K562 (cell line): ENCODE data around the gene GRAMD2B. TPM values are rescaled to one million over a fixed set of nuclear protein-coding genes. Genes with fewer than 3 reads are reported as not detected.

Experiments used
- ATAC-seq: fragments of 200-7000 bp; cut with Tn5 transposase; 3 replicates; pipeline ENCODE4 v1.9.1; 2020; ENCODE audit warnings: moderate library complexity
- BruUV-seq: library from RNA; stranded (reverse); fragments of 400-500 nt; replicated peaks from 2 replicates; lab custom pipeline; 2021; lab: Mats Ljungman, UMichigan
- CTCF ChIA-PET: fragments of 300-600 bp; formaldehyde crosslinking; extraction: SDS; loops from one replicate; lab custom pipeline; 2021; ENCODE audit warnings: low intra/inter-chr PET ratio; lab: Yijun Ruan, JAX
- POLR2A ChIA-PET: fragments of 300-600, 350-650 bp; sonication (Branson Sonifier 250); formaldehyde crosslinking; extraction: SDS; loops from one replicate; lab custom pipeline; 2021; ENCODE audit warnings: antibody characterized with exemption, inconsistent platforms; lab: Yijun Ruan, JAX
- DNase-seq, 4 experiments: peaks; one replicate each; pipeline versions ENCODE4 v3.0.0 to v3.0.0-alpha.2; 2011 to 2018; ENCODE audit warnings: low spot score in 3 of 4, mixed read lengths in 3 of 4; ENCODE audit errors: extremely low read depth in 1 of 4
- FAIRE-seq: peaks from 2 replicates; lab custom pipeline; 2011; peaks lifted over from hg19 to GRCh38; lab: Jason Lieb, UNC
- H2AFZ ChIP-seq: 2 replicates; pipeline ENCODE4 v1.6.0; 2011; ENCODE audit warnings: low read depth, low read length, control low read depth, inconsistent platforms
- H3K27ac ChIP-seq: fragments of 200-600 bp; 3 replicates; pipeline ENCODE4 v1.8.0; 2011; ENCODE audit warnings: low read depth, mild to moderate bottlenecking, control low read depth, inconsistent platforms, low read length, moderate library complexity, mixed read lengths; ENCODE audit errors: extremely low read depth
- H3K27me3 ChIP-seq, 2 experiments: fragments of 300-600 bp in 1 of 2; 2 replicates in 1 of 2; 3 replicates in 1 of 2; pipeline versions ENCODE4 v1.6.0 to v1.8.0; 2011; ENCODE audit warnings: inconsistent platforms in 2 of 2, low read length in 2 of 2, mild to moderate bottlenecking in 1 of 2, mixed read lengths in 1 of 2, moderate library complexity in 1 of 2; ENCODE audit not compliant: control insufficient read depth in 2 of 2, insufficient read depth in 2 of 2
- H3K36me3 ChIP-seq: fragments of 300-600 bp; 3 replicates; pipeline ENCODE4 v1.8.0; 2011; ENCODE audit warnings: mild to moderate bottlenecking, low read length, inconsistent platforms; ENCODE audit not compliant: control insufficient read depth, insufficient read depth
- H3K4me1 ChIP-seq, 2 experiments: fragments of 200-600 bp in 1 of 2; replicated peaks in 1 of 2; 2 replicates in 1 of 2; 3 replicates in 1 of 2; pipeline versions ENCODE4 v1.5.1 to v1.8.0; 2011; ENCODE audit warnings: inconsistent platforms in 2 of 2, low read length in 2 of 2, mild to moderate bottlenecking in 1 of 2, mixed read lengths in 1 of 2, moderate library complexity in 1 of 2; ENCODE audit not compliant: control insufficient read depth in 2 of 2, insufficient read depth in 2 of 2
- H3K4me2 ChIP-seq: 2 replicates; pipeline ENCODE4 v1.6.1; 2011; ENCODE audit warnings: low read length, control low read depth, inconsistent platforms, mixed read lengths; ENCODE audit not compliant: insufficient read depth
- H3K4me3 ChIP-seq: fragments of 200-600 bp; sonication (generic), shearing (Covaris generic); 2 replicates; pipeline ENCODE4 v1.5.1; 2016; ENCODE audit warnings: control low read depth, inconsistent platforms
- H3K79me2 ChIP-seq: fragments of 200-600 bp; 3 replicates; pipeline ENCODE4 v1.8.0; 2011; ENCODE audit warnings: low read length, inconsistent platforms; ENCODE audit not compliant: control insufficient read depth, insufficient read depth
- H3K9ac ChIP-seq, 2 experiments: 2 replicates each; pipeline versions ENCODE4 v1.6.0 to v1.6.1; 2011; ENCODE audit warnings: low read depth in 2 of 2, low read length in 2 of 2, control low read depth in 1 of 2, inconsistent platforms in 1 of 2, mild to moderate bottlenecking in 1 of 2, mixed read lengths in 1 of 2; ENCODE audit not compliant: insufficient read depth in 1 of 2
- H3K9me1 ChIP-seq: one replicate; pipeline ENCODE4 v1.6.0; 2011; ENCODE audit warnings: inconsistent platforms, mild to moderate bottlenecking, low read length, moderate library complexity; ENCODE audit not compliant: control insufficient read depth, insufficient read depth
- H3K9me3 ChIP-seq: replicated peaks from 2 replicates; pipeline ENCODE4 v1.5.1; 2011; ENCODE audit warnings: low read depth, low read length, inconsistent platforms; ENCODE audit not compliant: control insufficient read depth, insufficient read depth
- H4K20me1 ChIP-seq: replicated peaks from 2 replicates; pipeline ENCODE4 v1.6.1; 2011; ENCODE audit warnings: low read length, inconsistent platforms, mixed read lengths; ENCODE audit not compliant: control insufficient read depth, insufficient read depth
- HEY1 ChIP-seq: fragments of 250-450 bp; sonication (Bioruptor Pico); IDR thresholded peaks from 2 replicates; pipeline ENCODE4 v1.5.0; 2020; ENCODE audit warnings: mild to moderate bottlenecking, moderate library complexity, borderline replicate concordance
- PREB ChIP-seq: sonication (generic); formaldehyde crosslinking; IDR thresholded peaks from 2 replicates; pipeline ENCODE4 v1.8.1; 2023; ENCODE audit warnings: mild to moderate bottlenecking, missing genetic modification reagents
- SAFB ChIP-seq: fragments of 200-400 bp; formaldehyde crosslinking; IDR thresholded peaks from 2 replicates; pipeline ENCODE4 v1.6.1; 2017; ENCODE audit warnings: low read depth, low read length, borderline replicate concordance
- ZBTB26 ChIP-seq: fragments of 450-650 bp; formaldehyde crosslinking; IDR thresholded peaks from 2 replicates; pipeline ENCODE4 v1.4.0; 2022; ENCODE audit warnings: missing genetic modification characterization
- ZNF197 ChIP-seq: fragments of 200-800 bp; sonication (Bioruptor generic); IDR thresholded peaks from 2 replicates; pipeline ENCODE4 v1.6.1; 2016; ENCODE audit warnings: low read depth, missing genetic modification characterization, missing compliant biosample characterization
- ZNF707 ChIP-seq: fragments of 250-450 bp; sonication (Bioruptor Pico); conservative IDR thresholded peaks from 2 replicates; pipeline ENCODE4 v1.8.0; 2022; ENCODE audit warnings: inconsistent platforms, mild to moderate bottlenecking, moderate library complexity
- WGBS: fragments of 100-300 bp; shearing (Covaris generic); methylation state at CpG from one replicate; pipeline ENCODE4 v1.1.6; 2016; ENCODE audit warnings: low coverage, mixed read lengths; ENCODE audit not compliant: insufficient coverage; ENCODE audit errors: missing lambda C conversion rate; 5-methylcytosine and 5-hydroxymethylcytosine counted together
- in situ Hi-C: fragments of 300-500 bp; cut with MboI; formaldehyde crosslinking; loops from 4 replicates; pipeline ENCODE4 v1.15.0; 2018; ENCODE audit warnings: inconsistent platforms, mixed read lengths
- intact Hi-C: fragments of 100-400 bp; cut with micrococcal nuclease; formaldehyde crosslinking; loops from 2 replicates; pipeline ENCODE4 v1.14.2; 2022
- polyA plus RNA-seq, 8 experiments: library from polyadenylated mRNA; depleted of rRNA in 4 of 8; stranded (reverse) in 5 of 8; unstranded in 3 of 8; fragments of >200 nt; fragmentation: Nextera tagmentation in 2 of 8; fragmentation: Illumina TruSeq in 1 of 8; extraction: Ambion mirVana in 2 of 8; extraction: Trizol in 1 of 8; gene quantifications; 2 replicates each; pipeline versions ENCODE4 v1.2.1 to v1.2.3, GENCODE V29; 2011 to 2014; ENCODE audit warnings: inconsistent platforms in 1 of 8, missing spikeins in 1 of 8
- total RNA-seq, 7 experiments: library from RNA; depleted of rRNA in 6 of 7; stranded (reverse); fragments of >200 nt in 6 of 7; fragmentation: Illumina TruSeq in 2 of 7; extraction: Trizol in 2 of 7; gene quantifications; 2 replicates each; pipeline versions ENCODE4 v1.2.1 to v1.2.3, GENCODE V29; 2011 to 2021; ENCODE audit warnings: low replicate concordance in 1 of 7

GRAMD2B gene
- total and polyA plus RNA-seq, 9 of the 15 experiments (the other 6 are each of a cell fraction or from before 2014, with no cell fraction given): 0.32 to 4.2 (median 1.4) TPM

GRCh38 chr5:126444137-126444536, 20.9 kb downstream of the GRAMD2B start (continued):
- TF ChIP-seq ZNF707 (CRISPR knock-in tag): no peak

DNA sequence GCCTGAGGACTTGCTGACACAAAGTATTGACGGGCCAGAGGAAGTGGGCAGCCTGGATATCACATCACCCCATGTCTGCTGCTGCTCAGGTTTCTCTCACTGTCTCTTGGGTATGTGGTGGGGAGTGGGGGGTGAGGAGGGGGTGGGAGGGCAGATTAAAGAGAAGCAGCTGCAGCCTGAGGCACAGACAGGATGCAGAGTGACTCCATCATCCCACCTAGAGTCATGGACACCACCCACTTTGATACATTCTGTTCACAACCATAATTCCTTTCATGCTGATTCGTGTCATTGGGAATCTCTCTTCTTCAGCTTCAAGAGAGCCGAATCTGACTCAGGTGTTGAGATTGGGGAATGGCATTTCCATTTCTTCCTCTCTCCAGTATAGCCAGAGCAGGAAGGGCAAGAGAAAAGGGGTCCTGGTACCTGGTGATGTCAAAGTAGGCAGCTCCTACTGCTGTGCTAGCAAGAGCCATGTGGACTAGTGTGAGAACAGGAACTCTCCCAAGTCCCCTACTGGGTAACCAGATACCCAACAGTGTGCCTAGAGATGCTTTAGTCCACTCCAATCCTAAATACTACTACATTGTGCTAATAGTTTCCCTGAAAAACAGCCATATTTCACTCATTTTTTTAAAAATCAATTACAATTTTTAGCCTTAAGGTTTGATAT, 22.4 kb downstream of the GRAMD2B start:
- Histone ChIP-seq H2AFZ (no peak overlapping the region), H3K4me2 (no peak overlapping the region), H4K20me1 (no peaks in the 10 kb centered on the region), H3K4me3 (no peak overlapping the region), H3K27ac (no peak overlapping the region), H3K36me3 (no peaks in the 10 kb centered on the region), H3K4me1 (peaks cover 3 to 17% of the 10 kb centered on the region in 2 experiments; a peak in 4 of 5 replicates), H3K9ac (no peak overlapping the region), H3K79me2 (no peaks in the 10 kb centered on the region), H3K27me3 (no peaks in the 10 kb centered on the region), H3K9me3 (no peaks in the 10 kb centered on the region), H3K9me1 (no peaks in the 10 kb centered on the region)
- CTCF ChIA-PET: no interaction called here
- ATAC-seq (no peak), DNase-seq (no peak), FAIRE-seq (no peak)
- 25% methylated on average over 3 of the region's 3 CpGs for WGBS
- intact Hi-C loops (no loop called here), in situ Hi-C loops (no loop called here)
- BruUV-seq: no TSS peak
- POLR2A ChIA-PET: no interaction called here
- no peak for TF ChIP-seq PREB (CRISPR knock-in tag)
- no peak for TF ChIP-seq SAFB
- no peak for TF ChIP-seq HEY1
- no peak for TF ChIP-seq ZNF197 (CRISPR knock-in tag)
- no peak for TF ChIP-seq ZBTB26
